SK-N-SH (cell line): ENCODE measurements around the gene HERC4. TPM values are rescaled to one million over a fixed set of nuclear protein-coding genes. Genes with fewer than 3 reads are reported as not detected.
A peak's percentile ranks its signal among the peaks of the same experiment; 100 is the strongest.

ENCODE experiments used
- CTCF ChIA-PET: fragments of 300-600, 350-600 bp; formaldehyde crosslinking; extraction: SDS; loops from one replicate; lab custom pipeline; 2021; lab: Yijun Ruan, JAX
- POLR2A ChIA-PET: fragments of 350-600 bp; sonication (Branson Sonifier 250); formaldehyde crosslinking; extraction: SDS; loops from one replicate; lab custom pipeline; 2020; ENCODE audit warnings: antibody characterized with exemption, inconsistent platforms; lab: Yijun Ruan, JAX
- DNase-seq: peaks from one replicate; pipeline ENCODE4 v3.0.0; 2012
- H2AFZ ChIP-seq: fragments of 200-600 bp; sonication (generic); 2 replicates; pipeline ENCODE4 v1.8.1; 2016; ENCODE audit warnings: antibody characterized with exemption, mild to moderate bottlenecking, low read depth
- H3F3A ChIP-seq: fragments of 200-600 bp; sonication (generic); replicated peaks from 2 replicates; pipeline ENCODE3; 2016; ENCODE audit warnings: antibody characterized with exemption, mild to moderate bottlenecking; ENCODE audit not compliant: insufficient read depth
- H3K27ac ChIP-seq, 2 experiments: fragments of 200-500 bp in 1 of 2; fragments of 200-600 bp in 1 of 2; sonication (Bioruptor generic) in 1 of 2; sonication (generic), shearing (Covaris generic) in 1 of 2; 2 replicates each; pipeline versions ENCODE4 v1.5.1 to v1.6.1; 2014 to 2016; ENCODE audit warnings: low read depth in 2 of 2, inconsistent platforms in 1 of 2, low read length in 1 of 2, mild to moderate bottlenecking in 1 of 2, mixed read lengths in 1 of 2
- H3K27me3 ChIP-seq: fragments of 200-600 bp; sonication (generic), shearing (Covaris generic); 2 replicates; pipeline ENCODE4 v1.6.1; 2016; ENCODE audit warnings: mixed run types; ENCODE audit not compliant: insufficient read depth
- H3K36me3 ChIP-seq, 2 experiments: fragments of 200-500 bp in 1 of 2; fragments of 200-600 bp in 1 of 2; sonication (Bioruptor generic) in 1 of 2; sonication (generic) in 1 of 2; replicated peaks in 1 of 2; 2 replicates each; pipeline versions ENCODE3 to v1.5.1; 2014 to 2016; ENCODE audit warnings: low read length in 1 of 2, mild to moderate bottlenecking in 1 of 2; ENCODE audit not compliant: insufficient read depth in 2 of 2, control insufficient read depth in 1 of 2
- H3K4me1 ChIP-seq, 2 experiments: fragments of 200-500 bp in 1 of 2; fragments of 200-600 bp in 1 of 2; sonication (Bioruptor generic) in 1 of 2; sonication (generic), shearing (Covaris generic) in 1 of 2; 2 replicates each; pipeline versions ENCODE4 v1.5.1 to v1.6.1; 2014 to 2016; ENCODE audit warnings: low read depth in 1 of 2, low read length in 1 of 2, mixed run types in 1 of 2; ENCODE audit not compliant: insufficient read depth in 2 of 2, control insufficient read depth in 1 of 2
- H3K4me2 ChIP-seq: fragments of 200-600 bp; sonication (generic), shearing (Covaris generic); 2 replicates; pipeline ENCODE4 v1.6.1; 2017; ENCODE audit warnings: mixed run types
- H3K4me3 ChIP-seq, 2 experiments: fragments of 200-500 bp in 1 of 2; fragments of 200-600 bp in 1 of 2; sonication (Bioruptor generic) in 1 of 2; sonication (generic), shearing (Covaris generic) in 1 of 2; 2 replicates each; pipeline versions ENCODE4 v1.5.1 to v1.8.1; 2014 to 2016; ENCODE audit warnings: low read depth in 2 of 2, inconsistent platforms in 1 of 2, low read length in 1 of 2, mild to moderate bottlenecking in 1 of 2, mixed read lengths in 1 of 2, moderate library complexity in 1 of 2
- H3K79me2 ChIP-seq: fragments of 200-600 bp; sonication (generic); 2 replicates; pipeline ENCODE4 v1.8.1; 2017; ENCODE audit warnings: mild to moderate bottlenecking; ENCODE audit not compliant: insufficient read depth
- H3K9ac ChIP-seq: fragments of 200-600 bp; sonication (generic); 2 replicates; pipeline ENCODE4 v1.6.1; 2017; ENCODE audit warnings: mixed run types
- H3K9me2 ChIP-seq: fragments of 200-600 bp; sonication (generic); 2 replicates; pipeline ENCODE4 v1.6.1; 2017; ENCODE audit warnings: mixed run types
- H3K9me3 ChIP-seq: fragments of 200-600 bp; sonication (generic); 2 replicates; pipeline ENCODE4 v1.6.1; 2017; ENCODE audit warnings: mixed run types, mild to moderate bottlenecking, moderate library complexity
- H4K20me1 ChIP-seq: fragments of 200-600 bp; sonication (generic); 2 replicates; pipeline ENCODE4 v1.6.1; 2017; ENCODE audit warnings: mild to moderate bottlenecking, mixed run types; ENCODE audit not compliant: insufficient read depth
- EP300 ChIP-seq, 2 experiments: IDR thresholded peaks; 2 replicates each; pipeline versions ENCODE4 v1.4.0 to v1.6.1; 2012; ENCODE audit warnings: borderline replicate concordance in 1 of 2, low read depth in 1 of 2, low read length in 1 of 2
- FOXJ3 ChIP-seq: sonication (generic); formaldehyde crosslinking; IDR thresholded peaks from 2 replicates; pipeline ENCODE4 v1.5.1; 2020; ENCODE audit warnings: mild to moderate bottlenecking, missing genetic modification reagents
- FOXM1 ChIP-seq: IDR thresholded peaks from 2 replicates; pipeline ENCODE4 v1.4.0; 2012; ENCODE audit warnings: low read depth, mild to moderate bottlenecking
- GATA2 ChIP-seq: sonication (generic); formaldehyde crosslinking; IDR thresholded peaks from 2 replicates; pipeline ENCODE4 v1.5.0; 2020; ENCODE audit warnings: mild to moderate bottlenecking, missing genetic modification reagents
- JUND ChIP-seq: IDR thresholded peaks from 2 replicates; pipeline ENCODE4 v1.4.0; 2012
- MEF2A ChIP-seq: IDR thresholded peaks from 2 replicates; pipeline ENCODE4 v1.4.0; 2012; ENCODE audit warnings: low read depth, borderline replicate concordance
- NFIC ChIP-seq: IDR thresholded peaks from 2 replicates; pipeline ENCODE4 v1.4.0; 2012; ENCODE audit warnings: borderline replicate concordance
- POLR2AphosphoS5 ChIP-seq: IDR thresholded peaks from 2 replicates; pipeline ENCODE4 v1.6.1; 2012; ENCODE audit warnings: low read depth, low read length
- RCOR1 ChIP-seq: fragments of 150-350 bp; IDR thresholded peaks from 2 replicates; pipeline ENCODE4 v1.6.1; 2017; ENCODE audit warnings: antibody characterized with exemption, low read length
- SIN3A ChIP-seq: IDR thresholded peaks from 2 replicates; pipeline ENCODE4 v1.6.1; 2012; ENCODE audit warnings: low read depth, mild to moderate bottlenecking, low read length, moderate library complexity, borderline replicate concordance
- TCF12 ChIP-seq: IDR thresholded peaks from 2 replicates; pipeline ENCODE4 v1.4.0; 2012
- YY1 ChIP-seq: IDR thresholded peaks from 2 replicates; pipeline ENCODE4 v1.4.0; 2012; ENCODE audit warnings: low read depth, mild to moderate bottlenecking
- WGBS: methylation state at CpG from one replicate; pipeline ENCODE4 v1.1.6; 2017; ENCODE audit warnings: low lambda C conversion rate; 5-methylcytosine and 5-hydroxymethylcytosine counted together
- polyA plus RNA-seq, 3 experiments: library from polyadenylated mRNA; depleted of rRNA; stranded (reverse); fragments of >200 nt; gene quantifications; 2 replicates each; pipeline ENCODE4 v1.2.3, GENCODE V29; 2012
- TF ChIP-seq, protein P1 (sequence below): IDR thresholded peaks from 2 replicates; pipeline ENCODE4 v1.6.1; 2012; ENCODE audit warnings: mild to moderate bottlenecking, low read depth, low read length, moderate library complexity
- TF ChIP-seq, protein P2 (sequence below): IDR thresholded peaks from 2 replicates; pipeline ENCODE4; 2012
- TF ChIP-seq, protein P3 (sequence below): fragments of 200-600 bp; sonication (generic); IDR thresholded peaks from 2 replicates; pipeline ENCODE4 v1.6.1; 2017; ENCODE audit warnings: antibody characterized with exemption, mild to moderate bottlenecking, moderate library complexity
- TF ChIP-seq, protein P4 (sequence below): fragments of 150-350 bp; IDR thresholded peaks from 2 replicates; pipeline ENCODE4 v1.6.1; 2016; ENCODE audit warnings: mild to moderate bottlenecking, low read depth, low read length

The HERC4 gene
- polyA plus RNA-seq, 1 of the 3 experiments (the other 2 are of a cell fraction): 16.2 TPM

DNA sequence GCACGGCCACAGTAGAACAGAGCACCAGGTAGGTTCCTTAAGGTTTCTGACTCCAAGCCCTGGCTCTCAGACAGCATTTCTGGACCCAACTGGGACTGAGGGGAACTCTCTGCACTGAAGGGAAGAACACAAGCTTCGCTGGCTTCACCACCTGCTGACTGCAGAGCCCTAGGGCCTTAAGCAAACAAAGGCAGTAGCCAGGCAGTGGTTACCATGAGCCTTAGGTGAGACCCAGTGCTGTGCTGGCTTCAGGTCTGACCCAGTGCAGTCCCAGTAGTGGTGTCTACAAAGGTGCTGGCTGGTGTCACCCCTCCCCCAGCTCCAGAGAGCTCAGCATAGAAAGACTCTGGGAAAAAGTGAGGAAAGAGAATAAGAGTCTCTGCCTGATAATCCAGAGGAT is 131.2 kb downstream of the HERC4 start (continued):
- TF ChIP-seq, protein P1, sequence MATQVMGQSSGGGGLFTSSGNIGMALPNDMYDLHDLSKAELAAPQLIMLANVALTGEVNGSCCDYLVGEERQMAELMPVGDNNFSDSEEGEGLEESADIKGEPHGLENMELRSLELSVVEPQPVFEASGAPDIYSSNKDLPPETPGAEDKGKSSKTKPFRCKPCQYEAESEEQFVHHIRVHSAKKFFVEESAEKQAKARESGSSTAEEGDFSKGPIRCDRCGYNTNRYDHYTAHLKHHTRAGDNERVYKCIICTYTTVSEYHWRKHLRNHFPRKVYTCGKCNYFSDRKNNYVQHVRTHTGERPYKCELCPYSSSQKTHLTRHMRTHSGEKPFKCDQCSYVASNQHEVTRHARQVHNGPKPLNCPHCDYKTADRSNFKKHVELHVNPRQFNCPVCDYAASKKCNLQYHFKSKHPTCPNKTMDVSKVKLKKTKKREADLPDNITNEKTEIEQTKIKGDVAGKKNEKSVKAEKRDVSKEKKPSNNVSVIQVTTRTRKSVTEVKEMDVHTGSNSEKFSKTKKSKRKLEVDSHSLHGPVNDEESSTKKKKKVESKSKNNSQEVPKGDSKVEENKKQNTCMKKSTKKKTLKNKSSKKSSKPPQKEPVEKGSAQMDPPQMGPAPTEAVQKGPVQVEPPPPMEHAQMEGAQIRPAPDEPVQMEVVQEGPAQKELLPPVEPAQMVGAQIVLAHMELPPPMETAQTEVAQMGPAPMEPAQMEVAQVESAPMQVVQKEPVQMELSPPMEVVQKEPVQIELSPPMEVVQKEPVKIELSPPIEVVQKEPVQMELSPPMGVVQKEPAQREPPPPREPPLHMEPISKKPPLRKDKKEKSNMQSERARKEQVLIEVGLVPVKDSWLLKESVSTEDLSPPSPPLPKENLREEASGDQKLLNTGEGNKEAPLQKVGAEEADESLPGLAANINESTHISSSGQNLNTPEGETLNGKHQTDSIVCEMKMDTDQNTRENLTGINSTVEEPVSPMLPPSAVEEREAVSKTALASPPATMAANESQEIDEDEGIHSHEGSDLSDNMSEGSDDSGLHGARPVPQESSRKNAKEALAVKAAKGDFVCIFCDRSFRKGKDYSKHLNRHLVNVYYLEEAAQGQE: no peak
- TF ChIP-seq SIN3A (no peak), YY1 (no peak), GATA2 (no peak), NFIC (no peak), RCOR1 (no peak), MEF2A (no peak), FOXJ3 (CRISPR knock-in tag) (no peak), JUND (no peak), FOXM1 (no peak), POLR2AphosphoS5 (no peak)
- TF ChIP-seq, protein P2, sequence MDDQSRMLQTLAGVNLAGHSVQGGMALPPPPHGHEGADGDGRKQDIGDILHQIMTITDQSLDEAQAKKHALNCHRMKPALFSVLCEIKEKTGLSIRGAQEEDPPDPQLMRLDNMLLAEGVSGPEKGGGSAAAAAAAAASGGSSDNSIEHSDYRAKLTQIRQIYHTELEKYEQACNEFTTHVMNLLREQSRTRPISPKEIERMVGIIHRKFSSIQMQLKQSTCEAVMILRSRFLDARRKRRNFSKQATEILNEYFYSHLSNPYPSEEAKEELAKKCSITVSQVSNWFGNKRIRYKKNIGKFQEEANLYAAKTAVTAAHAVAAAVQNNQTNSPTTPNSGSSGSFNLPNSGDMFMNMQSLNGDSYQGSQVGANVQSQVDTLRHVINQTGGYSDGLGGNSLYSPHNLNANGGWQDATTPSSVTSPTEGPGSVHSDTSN: no peak

DNA sequence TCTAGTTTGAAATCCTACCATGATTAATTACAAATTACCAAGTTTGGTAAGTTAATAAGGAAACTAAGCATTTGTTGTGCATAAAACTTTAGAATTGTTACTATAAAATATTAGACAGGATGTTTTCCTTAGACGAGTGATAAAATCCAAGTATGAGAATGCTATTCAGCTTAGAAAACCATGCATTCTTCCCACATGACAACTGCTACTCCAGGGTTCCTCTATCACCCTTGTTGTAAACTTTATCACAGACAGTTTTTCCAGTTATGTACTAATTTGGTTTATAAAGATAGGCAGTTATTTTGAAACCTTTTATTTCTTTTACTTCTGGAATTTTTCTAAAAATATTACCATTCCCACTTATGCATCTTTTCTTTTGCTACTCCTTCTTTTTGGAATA is 138.7 kb downstream of the HERC4 start:
- WGBS: 87% methylated on average over 1 of the region's 1 CpG
- H3K79me2 ChIP-seq: no peaks in the 10 kb centered on the region

More for the DNA sequence above, 138.7 kb downstream of the HERC4 start:
- Histone ChIP-seq H3F3A (peaks cover 4% of the 10 kb centered on the region), H3K9me3 (no peaks in the 10 kb centered on the region), H2AFZ (no peak overlapping the region), H3K27me3 (no peaks in the 10 kb centered on the region), H4K20me1 (no peaks in the 10 kb centered on the region), H3K4me1 (0 out of 4 replicates have a peak, but pooled peaks cover 0 to 10% of the 10 kb centered on the region in 2 experiments), H3K36me3 (peaks cover 53 to 72% of the 10 kb centered on the region in 2 experiments), H3K9ac (no peak overlapping the region), H3K4me2 (no peak overlapping the region), H3K9me2 (no peaks in the 10 kb centered on the region), H3K4me3 (no peak overlapping the region), H3K27ac (peak overlapping the region in 1 of 2 experiments; percentile 43; a peak in 2 of 4 replicates)
- TF ChIP-seq TCF12: no peak
- TF ChIP-seq EP300 (IDR thresholded peaks at IDR 0.05; ENCODE audit: borderline replicate concordance in 1 of 2, low read depth in 1 of 2, low read length in 1 of 2): no peak
- TF ChIP-seq, protein P3, sequence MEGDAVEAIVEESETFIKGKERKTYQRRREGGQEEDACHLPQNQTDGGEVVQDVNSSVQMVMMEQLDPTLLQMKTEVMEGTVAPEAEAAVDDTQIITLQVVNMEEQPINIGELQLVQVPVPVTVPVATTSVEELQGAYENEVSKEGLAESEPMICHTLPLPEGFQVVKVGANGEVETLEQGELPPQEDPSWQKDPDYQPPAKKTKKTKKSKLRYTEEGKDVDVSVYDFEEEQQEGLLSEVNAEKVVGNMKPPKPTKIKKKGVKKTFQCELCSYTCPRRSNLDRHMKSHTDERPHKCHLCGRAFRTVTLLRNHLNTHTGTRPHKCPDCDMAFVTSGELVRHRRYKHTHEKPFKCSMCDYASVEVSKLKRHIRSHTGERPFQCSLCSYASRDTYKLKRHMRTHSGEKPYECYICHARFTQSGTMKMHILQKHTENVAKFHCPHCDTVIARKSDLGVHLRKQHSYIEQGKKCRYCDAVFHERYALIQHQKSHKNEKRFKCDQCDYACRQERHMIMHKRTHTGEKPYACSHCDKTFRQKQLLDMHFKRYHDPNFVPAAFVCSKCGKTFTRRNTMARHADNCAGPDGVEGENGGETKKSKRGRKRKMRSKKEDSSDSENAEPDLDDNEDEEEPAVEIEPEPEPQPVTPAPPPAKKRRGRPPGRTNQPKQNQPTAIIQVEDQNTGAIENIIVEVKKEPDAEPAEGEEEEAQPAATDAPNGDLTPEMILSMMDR: no peak
- TF ChIP-seq FOXJ3 (CRISPR knock-in tag): no peak
- TF ChIP-seq MEF2A: no peak
- TF ChIP-seq, protein P4, sequence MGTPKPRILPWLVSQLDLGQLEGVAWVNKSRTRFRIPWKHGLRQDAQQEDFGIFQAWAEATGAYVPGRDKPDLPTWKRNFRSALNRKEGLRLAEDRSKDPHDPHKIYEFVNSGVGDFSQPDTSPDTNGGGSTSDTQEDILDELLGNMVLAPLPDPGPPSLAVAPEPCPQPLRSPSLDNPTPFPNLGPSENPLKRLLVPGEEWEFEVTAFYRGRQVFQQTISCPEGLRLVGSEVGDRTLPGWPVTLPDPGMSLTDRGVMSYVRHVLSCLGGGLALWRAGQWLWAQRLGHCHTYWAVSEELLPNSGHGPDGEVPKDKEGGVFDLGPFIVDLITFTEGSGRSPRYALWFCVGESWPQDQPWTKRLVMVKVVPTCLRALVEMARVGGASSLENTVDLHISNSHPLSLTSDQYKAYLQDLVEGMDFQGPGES: no peak
- CTCF ChIA-PET: no interaction called here
- POLR2A ChIA-PET: no interaction called here
- DNase-seq: no peak
